Panc1 (cell line): ENCODE data around the gene MROH7. TPM values are rescaled to one million over a fixed set of nuclear protein-coding genes. Genes with fewer than 3 reads are reported as not detected.

Source experiments
- ATAC-seq: fragments of 200-7000 bp; cut with Tn5 transposase; 2 replicates; pipeline ENCODE4 v1.9.1; 2020; ENCODE audit warnings: mild to moderate bottlenecking, moderate library complexity
- BruUV-seq: library from RNA; stranded (reverse); fragments of 400-500 nt; replicated peaks from 2 replicates; lab custom pipeline; 2021; lab: Mats Ljungman, UMichigan
- CTCF ChIA-PET: fragments of 300-600 bp; sonication (Branson Sonifier 250); formaldehyde crosslinking; loops from one replicate; lab custom pipeline; 2022; ENCODE audit warnings: antibody characterized with exemption; lab: Charles Lee
- POLR2A ChIA-PET: fragments of 300-600 bp; sonication (Branson Sonifier 250); formaldehyde crosslinking; loops from one replicate; lab custom pipeline; 2022; ENCODE audit warnings: antibody characterized with exemption; lab: Charles Lee
- DNase-seq: peaks from one replicate; pipeline ENCODE4 v3.0.0-alpha.2; 2010; ENCODE audit warnings: low read depth, low spot score
- H3K27ac ChIP-seq: 2 replicates; pipeline ENCODE4 v1.5.1; 2011; ENCODE audit warnings: mild to moderate bottlenecking, low read length, inconsistent platforms
- H3K27me3 ChIP-seq: fragments of 200-500 bp; sonication (Bioruptor generic); 2 replicates; pipeline ENCODE4 v1.6.0; 2014; ENCODE audit warnings: low read length, inconsistent platforms; ENCODE audit not compliant: control insufficient read depth, insufficient read depth
- H3K36me3 ChIP-seq: fragments of 200-500 bp; sonication (Bioruptor generic); 2 replicates; pipeline ENCODE4 v1.5.1; 2014; ENCODE audit warnings: inconsistent platforms, mild to moderate bottlenecking, low read length, moderate library complexity; ENCODE audit not compliant: control insufficient read depth, insufficient read depth
- H3K4me1 ChIP-seq: 2 replicates; pipeline ENCODE4 v1.5.1; 2011; ENCODE audit warnings: inconsistent platforms, mild to moderate bottlenecking, low read length, moderate library complexity; ENCODE audit not compliant: control insufficient read depth, insufficient read depth
- H3K4me3 ChIP-seq, 2 experiments: 2 replicates each; pipeline ENCODE4 v1.5.1; 2011 to 2012; ENCODE audit warnings: low read depth in 2 of 2, low read length in 2 of 2, mild to moderate bottlenecking in 2 of 2, inconsistent platforms in 1 of 2, moderate library complexity in 1 of 2
- H3K9me3 ChIP-seq: fragments of 200-500 bp; sonication (Bioruptor generic); 2 replicates; pipeline ENCODE4 v1.5.1; 2014; ENCODE audit warnings: low read depth, mild to moderate bottlenecking, inconsistent platforms, low read length, moderate library complexity; ENCODE audit not compliant: control insufficient read depth, insufficient read depth
- POLR2AphosphoS5 ChIP-seq: IDR thresholded peaks from 2 replicates; pipeline ENCODE4 v1.6.1; 2012; ENCODE audit warnings: mild to moderate bottlenecking, low read depth, low read length, moderate library complexity
- SIN3A ChIP-seq: IDR thresholded peaks from 2 replicates; pipeline ENCODE4 v1.6.1; 2012; ENCODE audit warnings: low read depth, mild to moderate bottlenecking, low read length, moderate library complexity, borderline replicate concordance; ENCODE audit not compliant: insufficient read depth
- TCF7L2 ChIP-seq: IDR thresholded peaks from 2 replicates; pipeline ENCODE4 v1.6.1; 2011; ENCODE audit warnings: mild to moderate bottlenecking, low read depth, low read length, inconsistent platforms
- in situ Hi-C: cut with HindIII; loops from 2 replicates; pipeline ENCODE4 v1.10.0; 2016; ENCODE audit warnings: low sequenced_read_pairs, low pct_unique_long_range_greater_than_20kb
- intact Hi-C: fragments of 100-400 bp; cut with micrococcal nuclease; formaldehyde crosslinking; loops from one replicate; pipeline ENCODE4 v1.10.0; 2022; ENCODE audit not compliant: unreplicated experiment
- total RNA-seq: library from RNA; stranded (reverse); gene quantifications from one replicate; pipeline ENCODE4 v1.2.1, GENCODE V29; 2021; ENCODE audit not compliant: unreplicated experiment
- TF ChIP-seq, protein P1 (sequence below): fragments of 450-650 bp; IDR thresholded peaks from 2 replicates; pipeline ENCODE4 v1.5.1; 2017; ENCODE audit warnings: mild to moderate bottlenecking
- TF ChIP-seq, protein P2 (sequence below), 2 experiments: IDR thresholded peaks; 2 replicates each; pipeline ENCODE4 v1.6.1; 2011 to 2012; ENCODE audit warnings: low read depth in 2 of 2, control low read depth in 1 of 2, low read length in 1 of 2, mild to moderate bottlenecking in 1 of 2, moderate library complexity in 1 of 2; ENCODE audit not compliant: insufficient read depth in 1 of 2

The MROH7 gene
- total RNA-seq, 1 experiment from 2014 or later: not detected

DNA sequence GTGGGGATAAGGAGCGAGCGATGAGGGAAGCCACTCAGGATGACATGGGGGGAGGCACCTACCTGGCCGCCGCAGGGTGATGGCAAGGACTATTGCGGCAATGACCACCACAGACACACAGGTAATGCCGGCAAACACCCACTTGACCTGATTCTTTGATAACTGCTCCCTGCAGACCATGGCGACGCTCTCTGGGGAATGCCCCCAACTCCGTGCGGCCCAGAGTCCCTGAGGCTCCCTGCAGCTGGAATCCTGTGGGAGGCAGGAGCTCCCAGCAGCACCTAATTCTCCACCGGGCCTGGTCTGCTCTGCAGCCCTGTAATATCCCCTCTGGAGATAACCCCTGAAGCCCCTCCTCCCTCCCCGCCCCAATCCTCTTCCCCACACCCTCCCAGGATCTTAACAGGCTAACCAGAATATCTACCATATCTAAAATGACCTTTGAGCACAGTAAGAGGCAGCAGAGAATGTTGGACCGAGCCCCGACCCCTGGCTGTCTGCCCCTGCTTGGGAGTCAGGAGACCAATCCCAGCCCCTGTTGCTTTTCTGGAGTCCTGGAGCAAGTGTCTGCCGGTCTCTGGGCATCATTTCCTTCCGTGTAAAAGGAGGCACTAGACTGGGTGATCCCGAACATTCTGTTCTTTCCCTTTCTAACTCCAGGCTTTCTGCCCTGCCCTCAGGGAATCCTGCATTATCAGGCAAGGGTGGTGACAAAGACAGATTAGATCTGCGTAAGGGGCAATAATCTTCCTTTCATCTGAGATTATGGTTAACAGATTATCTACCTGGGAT is 18.2 kb upstream of the MROH7 start, which contains the start of gene FAM151A:
Gene FAM151A (minus strand): TSS at position 310 of the 792 bp plus-strand sequence. CDS start 130 bp downstream, at position 180.
- ChIA-PET CTCF (no interaction called here), POLR2A (no interaction called here)
- intact Hi-C loops: no loop called here
- Histone ChIP-seq H3K4me3 (no peak within 1 kb of the TSS), H3K4me1 (no peaks in the 10 kb centered on the region), H3K9me3 (no peaks in the 10 kb centered on the region), H3K36me3 (no peaks in the 10 kb centered on the region), H3K27me3 (no peaks in the 10 kb centered on the region), H3K27ac (no peak within 1 kb of the TSS)
- TF ChIP-seq, protein P1, sequence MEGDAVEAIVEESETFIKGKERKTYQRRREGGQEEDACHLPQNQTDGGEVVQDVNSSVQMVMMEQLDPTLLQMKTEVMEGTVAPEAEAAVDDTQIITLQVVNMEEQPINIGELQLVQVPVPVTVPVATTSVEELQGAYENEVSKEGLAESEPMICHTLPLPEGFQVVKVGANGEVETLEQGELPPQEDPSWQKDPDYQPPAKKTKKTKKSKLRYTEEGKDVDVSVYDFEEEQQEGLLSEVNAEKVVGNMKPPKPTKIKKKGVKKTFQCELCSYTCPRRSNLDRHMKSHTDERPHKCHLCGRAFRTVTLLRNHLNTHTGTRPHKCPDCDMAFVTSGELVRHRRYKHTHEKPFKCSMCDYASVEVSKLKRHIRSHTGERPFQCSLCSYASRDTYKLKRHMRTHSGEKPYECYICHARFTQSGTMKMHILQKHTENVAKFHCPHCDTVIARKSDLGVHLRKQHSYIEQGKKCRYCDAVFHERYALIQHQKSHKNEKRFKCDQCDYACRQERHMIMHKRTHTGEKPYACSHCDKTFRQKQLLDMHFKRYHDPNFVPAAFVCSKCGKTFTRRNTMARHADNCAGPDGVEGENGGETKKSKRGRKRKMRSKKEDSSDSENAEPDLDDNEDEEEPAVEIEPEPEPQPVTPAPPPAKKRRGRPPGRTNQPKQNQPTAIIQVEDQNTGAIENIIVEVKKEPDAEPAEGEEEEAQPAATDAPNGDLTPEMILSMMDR: no peak
- TF ChIP-seq TCF7L2 (no peak), SIN3A (no peak), POLR2AphosphoS5 (no peak)
- TF ChIP-seq, protein P2, sequence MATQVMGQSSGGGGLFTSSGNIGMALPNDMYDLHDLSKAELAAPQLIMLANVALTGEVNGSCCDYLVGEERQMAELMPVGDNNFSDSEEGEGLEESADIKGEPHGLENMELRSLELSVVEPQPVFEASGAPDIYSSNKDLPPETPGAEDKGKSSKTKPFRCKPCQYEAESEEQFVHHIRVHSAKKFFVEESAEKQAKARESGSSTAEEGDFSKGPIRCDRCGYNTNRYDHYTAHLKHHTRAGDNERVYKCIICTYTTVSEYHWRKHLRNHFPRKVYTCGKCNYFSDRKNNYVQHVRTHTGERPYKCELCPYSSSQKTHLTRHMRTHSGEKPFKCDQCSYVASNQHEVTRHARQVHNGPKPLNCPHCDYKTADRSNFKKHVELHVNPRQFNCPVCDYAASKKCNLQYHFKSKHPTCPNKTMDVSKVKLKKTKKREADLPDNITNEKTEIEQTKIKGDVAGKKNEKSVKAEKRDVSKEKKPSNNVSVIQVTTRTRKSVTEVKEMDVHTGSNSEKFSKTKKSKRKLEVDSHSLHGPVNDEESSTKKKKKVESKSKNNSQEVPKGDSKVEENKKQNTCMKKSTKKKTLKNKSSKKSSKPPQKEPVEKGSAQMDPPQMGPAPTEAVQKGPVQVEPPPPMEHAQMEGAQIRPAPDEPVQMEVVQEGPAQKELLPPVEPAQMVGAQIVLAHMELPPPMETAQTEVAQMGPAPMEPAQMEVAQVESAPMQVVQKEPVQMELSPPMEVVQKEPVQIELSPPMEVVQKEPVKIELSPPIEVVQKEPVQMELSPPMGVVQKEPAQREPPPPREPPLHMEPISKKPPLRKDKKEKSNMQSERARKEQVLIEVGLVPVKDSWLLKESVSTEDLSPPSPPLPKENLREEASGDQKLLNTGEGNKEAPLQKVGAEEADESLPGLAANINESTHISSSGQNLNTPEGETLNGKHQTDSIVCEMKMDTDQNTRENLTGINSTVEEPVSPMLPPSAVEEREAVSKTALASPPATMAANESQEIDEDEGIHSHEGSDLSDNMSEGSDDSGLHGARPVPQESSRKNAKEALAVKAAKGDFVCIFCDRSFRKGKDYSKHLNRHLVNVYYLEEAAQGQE (IDR thresholded peaks at IDR 0.05; ENCODE audit: insufficient read depth in 1 of 2, low read depth in 2 of 2, low read length in 1 of 2): no peak
- DNase-seq (no peak), ATAC-seq (no peak)
- no TSS peak for BruUV-seq
- in situ Hi-C loops: no loop called here

DNA sequence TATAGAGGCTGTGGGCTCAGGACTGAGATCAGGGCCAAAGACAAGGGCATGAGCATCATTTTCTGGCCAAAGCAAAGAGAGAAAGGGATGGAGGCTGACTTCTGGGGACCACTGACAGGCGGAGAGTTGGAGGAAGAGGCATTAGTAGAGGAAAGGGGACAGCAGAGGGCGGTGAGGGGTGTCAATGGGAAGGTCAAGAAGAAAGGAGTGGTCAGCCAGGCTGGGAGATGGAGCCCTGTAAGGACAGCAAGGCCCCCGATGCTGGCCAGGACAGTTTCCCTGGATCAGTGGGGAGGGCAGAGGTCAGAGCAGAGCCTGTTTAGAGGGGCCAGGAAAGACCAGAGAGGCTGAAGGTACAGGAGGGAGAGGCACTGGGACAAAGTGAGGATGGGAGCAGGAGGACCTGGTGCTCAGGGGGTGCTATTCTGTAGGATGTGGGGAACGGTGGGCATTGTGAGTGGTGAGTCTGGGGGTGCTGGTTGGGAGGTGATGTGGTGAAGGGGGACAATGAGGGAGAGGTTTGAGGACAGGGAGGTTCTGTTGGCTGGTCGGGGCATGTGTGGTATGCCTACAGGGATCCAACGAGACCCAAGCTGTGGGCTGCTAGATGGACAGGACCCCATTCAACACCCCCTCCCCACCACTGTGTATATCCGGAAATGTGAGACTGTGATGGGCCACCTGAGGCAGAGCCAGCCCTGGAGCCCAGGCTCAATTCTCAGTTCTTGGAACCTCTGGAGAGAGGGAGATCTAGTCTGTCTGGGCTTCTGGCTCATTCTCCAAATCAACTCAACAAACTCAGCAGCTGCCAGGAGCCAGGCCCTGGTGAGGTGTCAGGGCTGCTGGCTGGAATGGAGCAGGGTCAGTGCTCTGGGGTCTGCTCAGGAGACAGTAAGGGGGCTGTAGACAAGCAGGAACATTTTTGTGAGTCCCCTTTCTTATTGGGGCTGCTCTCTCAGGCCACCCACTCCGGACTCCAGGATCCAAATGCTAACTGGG is 16.8 kb upstream of the MROH7 start:
- Histone ChIP-seq H3K4me3 (no peak overlapping the region), H3K27me3 (no peaks in the 10 kb centered on the region), H3K4me1 (no peaks in the 10 kb centered on the region), H3K9me3 (no peaks in the 10 kb centered on the region), H3K27ac (no peak overlapping the region), H3K36me3 (no peaks in the 10 kb centered on the region)
- TF ChIP-seq, protein P2 (IDR thresholded peaks at IDR 0.05; ENCODE audit: insufficient read depth in 1 of 2, low read depth in 2 of 2, low read length in 1 of 2): no peak
- TF ChIP-seq SIN3A: no peak
- TF ChIP-seq POLR2AphosphoS5: no peak
- TF ChIP-seq, protein P1: no peak
- TF ChIP-seq TCF7L2: no peak
- intact Hi-C loops: no loop called here
- ChIA-PET CTCF (no interaction called here), POLR2A (no interaction called here)
- BruUV-seq: no TSS peak
- ATAC-seq (no peak), DNase-seq (no peak)
- in situ Hi-C loops: no loop called here
